ENCODE data around the gene SULT2A1.
"Not testable (repeated sequence)": the region's sequence is repeated elsewhere in the genome, so short reads cannot be mapped to it uniquely, and the experiment has no call there.

Gene SULT2A1

GRCh38 chr19:47859838-47860237 lies 26.3 kb downstream of the SULT2A1 start:
- DNase-seq, result not testable (repeated sequence)

- DNase-seq, result not testable (repeated sequence)
Measured at GRCh38 chr19:47858646-47859285, 27.3 kb downstream of the SULT2A1 start, which contains the start of gene TPRX2. TPRX2 (plus strand) TSS chr19:47859235; CDS start chr19:47859247, 12 bp downstream.

DNA sequence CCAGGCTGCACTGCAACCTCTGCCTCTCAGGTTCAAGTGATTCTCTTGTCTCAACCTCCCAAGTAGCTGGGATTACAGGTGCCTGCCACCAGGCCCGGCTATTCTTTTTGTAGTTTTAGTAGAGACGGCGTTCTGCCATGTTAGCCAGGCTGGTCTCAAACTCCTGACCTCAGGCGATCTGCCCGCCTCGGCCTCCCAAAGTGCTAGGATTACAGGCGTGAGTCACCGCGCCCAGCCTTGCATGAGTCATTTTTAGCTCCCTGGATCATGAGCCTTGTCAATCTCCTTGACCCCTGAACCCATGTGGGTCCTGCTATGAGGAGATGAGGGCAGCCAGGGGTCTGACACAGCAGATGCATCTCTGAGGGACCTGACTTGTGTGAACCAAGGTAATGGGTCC lies 27.9 kb downstream of the SULT2A1 start:
- not testable (repeated sequence) for DNase-seq

DNA sequence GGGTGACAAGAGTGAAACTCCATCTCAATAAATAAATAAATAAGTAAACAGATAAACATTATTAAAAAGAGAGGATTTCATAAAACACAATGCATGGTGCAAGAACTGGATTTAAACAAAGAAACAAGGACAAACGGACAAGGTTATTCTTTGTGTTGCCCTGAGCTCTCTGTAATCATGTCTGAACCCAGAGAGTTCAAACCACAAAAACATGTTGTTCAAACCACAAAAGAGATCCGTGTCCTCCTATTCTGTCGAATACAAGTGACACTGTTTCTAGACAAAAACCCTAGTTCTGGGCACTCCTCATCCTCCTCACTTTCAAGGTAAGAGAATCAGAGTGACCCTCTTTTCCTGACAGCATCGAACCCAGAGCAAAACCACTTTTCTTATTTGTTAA lies 31.7 kb downstream of the SULT2A1 start:
- no peak for DNase-seq

DNA sequence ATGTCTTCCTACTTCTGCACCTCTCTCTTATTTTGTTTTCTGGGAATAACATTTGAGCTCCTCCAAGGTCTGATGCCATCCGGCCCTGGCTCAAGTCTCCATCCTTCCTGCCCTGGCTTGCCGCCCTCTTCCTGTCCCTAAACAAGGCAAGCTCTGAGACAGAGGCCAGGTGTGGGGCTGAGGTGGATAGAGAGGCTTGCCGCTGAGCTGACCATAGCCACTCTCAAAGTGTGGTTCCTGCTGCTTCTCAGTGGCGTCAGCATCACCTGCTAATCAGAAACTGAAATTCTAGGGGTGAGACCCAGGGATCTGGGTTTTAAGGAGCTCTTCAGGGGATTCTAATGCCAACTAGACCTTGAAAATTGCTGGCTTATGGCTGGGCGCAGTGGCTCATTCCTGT lies 33.1 kb downstream of the SULT2A1 start:
- DNase-seq, result no peak

DNA sequence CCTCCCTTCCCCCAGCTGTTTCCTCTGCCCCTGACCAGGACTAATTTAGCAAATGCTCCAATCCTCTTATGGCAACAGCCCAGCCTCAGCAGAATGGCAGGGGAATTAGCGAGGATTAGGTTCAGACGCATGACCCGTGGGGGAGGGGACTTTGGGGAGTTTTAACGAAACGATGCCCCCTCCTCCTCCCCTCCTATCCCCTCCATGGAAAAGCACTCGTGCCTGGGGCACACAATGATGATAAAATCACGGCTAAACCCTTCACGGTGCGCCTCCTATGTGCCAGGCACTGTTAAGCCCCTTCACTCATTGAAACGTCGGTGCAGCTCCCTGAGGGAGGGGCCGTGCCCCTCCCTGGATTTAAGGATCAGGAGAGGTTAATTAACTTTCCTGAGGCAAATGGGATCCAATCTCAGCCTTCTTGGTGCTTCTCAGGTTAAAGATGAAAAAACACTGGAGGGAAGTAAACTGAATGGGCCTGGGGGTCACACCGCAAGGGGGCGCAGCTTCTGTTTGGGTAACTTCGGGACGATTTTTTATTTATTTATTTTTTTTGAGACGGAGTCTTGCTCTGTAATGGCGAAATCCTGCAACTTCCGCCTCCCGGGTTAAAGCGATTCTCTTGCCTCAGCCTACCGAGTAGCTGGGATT lies 37.2 kb downstream of the SULT2A1 start:
- DNase-seq, result no peak

DNA sequence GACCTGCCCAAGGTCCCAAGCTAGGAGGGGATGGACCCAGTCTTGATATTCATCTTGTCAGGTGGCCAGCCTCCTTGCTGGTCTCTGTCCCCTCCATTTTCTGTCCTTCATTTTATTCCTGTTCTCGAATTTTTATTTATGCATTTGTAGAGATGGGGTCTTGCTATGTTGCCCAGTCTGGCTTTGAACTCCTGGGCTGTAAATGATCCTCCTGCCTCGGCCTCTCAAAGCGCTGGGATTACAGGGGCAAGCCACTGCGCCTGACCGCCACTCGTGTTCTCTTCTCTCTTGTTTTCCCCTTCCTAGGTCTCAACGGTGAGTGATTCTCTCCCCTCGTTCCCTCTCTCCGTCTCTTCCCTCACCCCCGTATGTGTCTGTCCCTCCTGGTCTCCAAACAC lies 37.7 kb downstream of the SULT2A1 start:
- DNase-seq, result no peak

GRCh38 chr19:47842941-47843340 lies 43.2 kb downstream of the SULT2A1 start:
- no peak for DNase-seq

DNA sequence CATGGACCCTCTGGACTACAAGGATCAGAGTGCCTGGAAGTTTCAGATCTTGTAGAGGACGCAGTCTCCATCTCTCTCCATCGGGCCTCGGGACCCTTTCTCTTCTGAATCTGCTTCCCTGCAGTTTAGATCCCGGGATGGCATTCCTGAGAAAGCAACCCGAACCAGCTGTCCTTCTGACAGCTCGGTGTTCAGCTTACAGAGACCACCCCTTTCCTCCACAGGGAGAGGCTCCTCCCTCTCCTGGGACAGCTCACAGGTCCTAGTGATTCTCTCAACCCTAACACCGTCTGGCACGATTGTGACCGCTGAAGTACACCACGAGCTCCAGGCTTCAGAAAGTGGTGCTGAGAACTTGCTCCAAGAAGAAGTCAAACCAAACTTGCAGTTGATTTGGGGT lies 46.2 kb downstream of the SULT2A1 start:
- DNase-seq, result no peak

- no peak for DNase-seq
Measured at GRCh38 chr19:47839411-47839810, 46.7 kb downstream of the SULT2A1 start.

- no peak for DNase-seq
Measured at GRCh38 chr19:47836038-47836437, 50.1 kb downstream of the SULT2A1 start.

DNA sequence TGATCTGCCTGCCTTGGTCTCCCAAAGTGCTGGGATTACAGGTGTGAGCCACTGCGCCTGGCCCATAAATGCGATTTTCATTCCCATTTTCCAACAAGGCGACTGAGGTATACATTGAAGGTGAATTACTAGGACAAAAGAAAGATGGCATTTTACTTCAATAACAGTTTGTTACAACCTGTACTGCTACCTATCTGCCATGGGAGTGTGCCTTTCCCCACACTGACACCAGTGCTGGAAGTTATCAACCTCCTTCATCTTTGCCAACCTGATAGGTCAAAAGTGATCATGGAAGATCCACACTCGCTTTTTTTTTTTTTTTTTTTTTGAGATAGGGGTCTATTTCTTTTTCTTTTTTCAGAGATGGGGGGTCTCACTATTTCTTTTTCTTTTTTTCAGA lies 53.4 kb downstream of the SULT2A1 start:
- DNase-seq, result no peak

- no peak for DNase-seq
Measured at GRCh38 chr19:47826800-47827199, 59.3 kb downstream of the SULT2A1 start.

GRCh38 chr19:47824396-47824795 lies 61.7 kb downstream of the SULT2A1 start:
- no peak for DNase-seq

DNA sequence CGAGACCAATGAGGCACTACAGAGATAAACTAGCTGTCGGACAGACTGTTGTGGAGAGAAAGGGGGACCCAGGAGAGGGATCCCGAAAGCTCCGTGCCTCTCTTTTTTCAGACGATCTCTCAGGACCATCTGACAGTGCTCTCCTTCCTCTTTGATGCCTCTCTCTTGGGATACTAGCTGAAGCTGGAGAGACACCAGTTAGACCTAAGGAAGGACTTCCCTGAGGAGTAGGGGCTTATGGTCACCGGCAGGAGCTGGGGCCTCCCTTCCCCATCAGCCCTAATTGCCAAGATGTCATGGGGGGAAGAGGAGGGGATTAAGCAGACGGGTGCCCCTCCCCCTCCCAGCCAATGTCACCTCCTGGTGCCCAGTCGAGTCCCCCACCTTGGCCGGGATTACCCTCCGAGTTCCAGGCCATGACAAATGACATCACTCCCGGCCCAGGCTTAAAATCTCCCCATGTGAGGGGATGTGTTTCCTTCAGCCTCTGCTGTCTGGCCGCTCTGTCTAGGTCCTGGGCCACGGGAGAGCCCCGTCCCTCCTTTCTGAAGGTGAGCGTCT lies 64.6 kb downstream of the SULT2A1 start, which contains the start of gene CRX:
Gene CRX, plus strand, starts transcription at position 478 of the 561 bp plus-strand sequence. CDS start 12,507 bp downstream, outside the sequence.
- DNase-seq, result no peak

Data from NCI-H1417 treated with DMSO at 0.1 percent for 48 hours (cell line).